Measurements from ENCODE around the gene GALNT8.

Gene GALNT8

DNA sequence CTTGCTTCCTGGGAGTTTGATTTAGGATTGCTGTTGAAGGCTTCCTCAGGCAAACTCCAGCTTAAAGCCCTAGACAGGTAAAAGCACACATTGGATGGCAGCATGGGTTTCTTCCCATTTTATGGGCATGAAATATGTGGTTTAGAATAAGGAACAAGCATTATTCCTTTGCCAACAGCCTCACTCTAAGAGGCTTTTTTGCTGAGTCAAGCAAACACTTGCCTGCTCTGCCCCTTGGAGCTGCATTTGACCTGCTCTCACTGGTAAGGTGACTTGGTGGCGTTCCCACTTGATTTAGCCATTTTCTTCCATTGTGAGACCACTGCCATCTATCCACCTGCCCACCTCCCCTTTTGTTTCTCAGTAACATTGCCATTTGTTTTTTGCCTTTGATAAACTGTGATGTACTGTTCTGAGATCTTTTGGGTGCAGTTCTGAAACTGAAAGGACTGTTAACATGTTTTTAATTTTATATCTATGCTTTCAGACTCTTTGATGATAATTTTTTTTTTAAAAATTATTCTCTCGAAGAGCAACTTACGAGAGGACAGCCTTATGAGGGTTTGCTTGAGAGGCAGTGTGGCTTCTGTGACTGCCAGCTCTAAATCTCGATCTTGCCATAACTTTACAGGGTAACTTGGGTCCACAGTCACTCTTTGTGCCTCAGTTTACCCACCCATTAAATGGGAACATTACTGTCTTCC lies 92.6 kb downstream of the GALNT8 start:
- DNase-seq (no peak), ATAC-seq (ENCODE audit: insufficient read depth, low read depth) (no peak)
- H3K4me2 ChIP-seq (ENCODE audit: insufficient read depth, low read length), result no peak overlapping the region
- TF ChIP-seq, protein P1, sequence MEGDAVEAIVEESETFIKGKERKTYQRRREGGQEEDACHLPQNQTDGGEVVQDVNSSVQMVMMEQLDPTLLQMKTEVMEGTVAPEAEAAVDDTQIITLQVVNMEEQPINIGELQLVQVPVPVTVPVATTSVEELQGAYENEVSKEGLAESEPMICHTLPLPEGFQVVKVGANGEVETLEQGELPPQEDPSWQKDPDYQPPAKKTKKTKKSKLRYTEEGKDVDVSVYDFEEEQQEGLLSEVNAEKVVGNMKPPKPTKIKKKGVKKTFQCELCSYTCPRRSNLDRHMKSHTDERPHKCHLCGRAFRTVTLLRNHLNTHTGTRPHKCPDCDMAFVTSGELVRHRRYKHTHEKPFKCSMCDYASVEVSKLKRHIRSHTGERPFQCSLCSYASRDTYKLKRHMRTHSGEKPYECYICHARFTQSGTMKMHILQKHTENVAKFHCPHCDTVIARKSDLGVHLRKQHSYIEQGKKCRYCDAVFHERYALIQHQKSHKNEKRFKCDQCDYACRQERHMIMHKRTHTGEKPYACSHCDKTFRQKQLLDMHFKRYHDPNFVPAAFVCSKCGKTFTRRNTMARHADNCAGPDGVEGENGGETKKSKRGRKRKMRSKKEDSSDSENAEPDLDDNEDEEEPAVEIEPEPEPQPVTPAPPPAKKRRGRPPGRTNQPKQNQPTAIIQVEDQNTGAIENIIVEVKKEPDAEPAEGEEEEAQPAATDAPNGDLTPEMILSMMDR (IDR thresholded peaks at IDR 0.05; ENCODE audit: borderline replicate concordance, extremely low read depth, low read length, poor library complexity, severe bottlenecking), result no peak
- no peak for TF ChIP-seq EZH2 (IDR thresholded peaks at IDR 0.05; ENCODE audit: borderline replicate concordance, low read depth, low read length, severe bottlenecking)
- no peak overlapping the region for H3K4me3 ChIP-seq (ENCODE audit: low read depth in 1 of 2, low read length in 2 of 2)
- no peaks in the 10 kb centered on the region for H4K20me1 ChIP-seq (ENCODE audit: insufficient read depth, low read length)
- H3K27ac ChIP-seq (ENCODE audit: low read length), result no peak overlapping the region
- H3K4me1 ChIP-seq (ENCODE audit: insufficient read depth, low read length), result peaks cover 8% of the 10 kb centered on the region
- H3K9me3 ChIP-seq (ENCODE audit: insufficient read depth, low read length, severe bottlenecking), result no peaks in the 10 kb centered on the region
- no peak overlapping the region for H2AFZ ChIP-seq (ENCODE audit: low read depth, low read length)
- no peaks in the 10 kb centered on the region for H3K27me3 ChIP-seq (ENCODE audit: insufficient read depth, low read length, poor library complexity)
- no peaks in the 10 kb centered on the region for H3K36me3 ChIP-seq (ENCODE audit: insufficient read depth, low read length)
- no peak overlapping the region for H3K9ac ChIP-seq (ENCODE audit: low read depth, low read length)
- H3K79me2 ChIP-seq (ENCODE audit: insufficient read depth, low read length), result no peaks in the 10 kb centered on the region

DNA sequence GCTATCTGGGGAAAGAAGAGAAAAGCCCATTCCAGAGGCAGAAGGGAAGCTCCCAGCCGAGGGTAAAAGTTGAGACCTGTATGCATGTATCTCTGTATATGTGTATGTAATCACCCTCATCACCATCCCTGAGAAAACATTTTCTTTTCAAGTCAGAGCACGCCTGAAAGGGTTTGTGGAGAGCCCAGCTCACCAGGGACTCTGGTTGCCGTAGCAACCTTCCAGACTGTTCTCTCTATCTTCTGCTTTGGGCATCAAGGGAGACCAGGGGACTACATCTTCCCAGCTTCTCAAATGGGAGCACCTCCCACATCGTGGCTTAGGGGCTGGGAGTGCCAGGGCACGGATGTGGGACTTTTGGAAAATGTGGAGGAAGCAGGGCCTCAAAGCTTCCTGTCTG lies 93.5 kb downstream of the GALNT8 start:
- no peak for DNase-seq
- no peak overlapping the region for H3K27ac ChIP-seq (ENCODE audit: low read length)
- peak; percentile 29; the same call in 1 of the 3 replicates for ATAC-seq (ENCODE audit: insufficient read depth, low read depth)
- TF ChIP-seq, protein P1 (IDR thresholded peaks at IDR 0.05; ENCODE audit: borderline replicate concordance, extremely low read depth, low read length, poor library complexity, severe bottlenecking), result no peak
- no peak for TF ChIP-seq EZH2 (IDR thresholded peaks at IDR 0.05; ENCODE audit: borderline replicate concordance, low read depth, low read length, severe bottlenecking)
- H3K4me1 ChIP-seq (ENCODE audit: insufficient read depth, low read length), result no peaks in the 10 kb centered on the region
- no peaks in the 10 kb centered on the region for H3K79me2 ChIP-seq (ENCODE audit: insufficient read depth, low read length)
- H3K36me3 ChIP-seq (ENCODE audit: insufficient read depth, low read length), result no peaks in the 10 kb centered on the region
- H4K20me1 ChIP-seq (ENCODE audit: insufficient read depth, low read length), result no peaks in the 10 kb centered on the region
- H3K27me3 ChIP-seq (ENCODE audit: insufficient read depth, low read length, poor library complexity), result no peaks in the 10 kb centered on the region
- no peak overlapping the region for H3K4me3 ChIP-seq (ENCODE audit: low read depth in 1 of 2, low read length in 2 of 2)
- no peak overlapping the region for H3K9ac ChIP-seq (ENCODE audit: low read depth, low read length)
- no peak overlapping the region for H3K4me2 ChIP-seq (ENCODE audit: insufficient read depth, low read length)
- H3K9me3 ChIP-seq (ENCODE audit: insufficient read depth, low read length, severe bottlenecking), result no peaks in the 10 kb centered on the region
- H2AFZ ChIP-seq (ENCODE audit: low read depth, low read length), result no peak overlapping the region

DNA sequence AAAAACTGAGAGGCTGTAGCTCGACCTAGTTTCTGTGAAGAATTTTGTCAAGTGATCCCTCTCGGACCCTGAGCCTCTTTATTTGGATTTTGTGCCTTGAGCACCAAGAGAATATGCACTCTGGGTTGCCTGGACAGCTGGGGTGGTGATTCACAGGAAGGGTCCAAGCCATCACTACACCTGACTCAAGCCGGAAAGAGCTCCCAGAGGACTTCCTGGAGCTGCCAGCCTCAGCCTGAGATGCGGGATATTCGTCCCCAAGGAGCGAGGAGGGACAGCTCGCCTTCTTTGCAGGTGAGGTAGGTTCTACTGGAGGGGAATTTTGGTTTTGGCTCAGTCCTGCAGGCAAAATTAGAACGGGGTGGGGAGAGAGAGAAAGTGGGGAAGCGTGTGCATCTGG lies 94.3 kb downstream of the GALNT8 start:
- DNase-seq (no peak), ATAC-seq (ENCODE audit: insufficient read depth, low read depth) (no peak)
- H3K4me3 ChIP-seq (ENCODE audit: low read depth in 1 of 2, low read length in 2 of 2), result no peak overlapping the region
- no peak overlapping the region for H3K27ac ChIP-seq (ENCODE audit: low read length)
- no peaks in the 10 kb centered on the region for H3K9me3 ChIP-seq (ENCODE audit: insufficient read depth, low read length, severe bottlenecking)
- H3K9ac ChIP-seq (ENCODE audit: low read depth, low read length), result no peak overlapping the region
- no peaks in the 10 kb centered on the region for H3K4me1 ChIP-seq (ENCODE audit: insufficient read depth, low read length)
- TF ChIP-seq, protein P1 (IDR thresholded peaks at IDR 0.05; ENCODE audit: borderline replicate concordance, extremely low read depth, low read length, poor library complexity, severe bottlenecking), result no peak
- no peak for TF ChIP-seq EZH2 (IDR thresholded peaks at IDR 0.05; ENCODE audit: borderline replicate concordance, low read depth, low read length, severe bottlenecking)
- H3K27me3 ChIP-seq (ENCODE audit: insufficient read depth, low read length, poor library complexity), result no peaks in the 10 kb centered on the region
- no peaks in the 10 kb centered on the region for H3K36me3 ChIP-seq (ENCODE audit: insufficient read depth, low read length)
- no peaks in the 10 kb centered on the region for H3K79me2 ChIP-seq (ENCODE audit: insufficient read depth, low read length)
- no peak overlapping the region for H2AFZ ChIP-seq (ENCODE audit: low read depth, low read length)
- H4K20me1 ChIP-seq (ENCODE audit: insufficient read depth, low read length), result no peaks in the 10 kb centered on the region
- no peak overlapping the region for H3K4me2 ChIP-seq (ENCODE audit: insufficient read depth, low read length)

Data from DND-41 (cell line).